ENCODE measurements around the gene SLIT3. TPM values are rescaled to one million over a fixed set of nuclear protein-coding genes. Genes with fewer than 3 reads are reported as not detected.

The SLIT3 gene
- total RNA-seq, 2 experiments from 2014 or later: 0.30 to 0.43 TPM

DNA sequence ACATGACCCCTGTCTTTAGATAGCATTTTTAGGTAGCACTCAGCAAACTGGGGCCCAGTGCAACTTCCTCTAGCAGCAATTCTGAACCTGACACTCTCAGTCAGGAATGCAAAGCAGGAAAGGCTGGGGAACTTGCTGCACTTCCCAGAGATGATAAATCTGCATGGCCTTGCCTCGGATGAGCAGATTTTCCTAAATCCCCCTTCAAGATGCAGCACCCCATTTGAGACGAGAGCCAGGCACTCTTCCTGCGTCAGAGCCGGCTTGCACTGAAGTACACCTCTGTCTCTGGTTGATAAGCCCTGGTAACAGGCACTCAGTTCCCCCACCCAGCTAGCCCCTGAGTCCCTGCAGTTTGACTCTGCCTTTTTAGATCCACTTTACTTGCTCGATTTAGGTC lies 425.1 kb downstream of the SLIT3 start:
- H3K4me1 Mint-ChIP-seq (ENCODE audit: low read depth): no peaks in the 10 kb centered on the region
- no peaks in the 10 kb centered on the region for H3K9me3 Mint-ChIP-seq
- H3K36me3 Mint-ChIP-seq (ENCODE audit: low read depth): no peaks in the 10 kb centered on the region
- H3K27me3 Mint-ChIP-seq (ENCODE audit: low read depth): peaks cover 25% of the 10 kb centered on the region
- CTCF ChIA-PET: no interaction called here
- intact Hi-C loops (cut with micrococcal nuclease): loop anchor here (10.0 kb wide), 1 partner anchor 131 kb away; no protein-coding TSS in a partner anchor
- H3K27ac Mint-ChIP-seq: no peak overlapping the region
- no peak overlapping the region for H3K4me3 Mint-ChIP-seq
- DNase-seq: no peak

DNA sequence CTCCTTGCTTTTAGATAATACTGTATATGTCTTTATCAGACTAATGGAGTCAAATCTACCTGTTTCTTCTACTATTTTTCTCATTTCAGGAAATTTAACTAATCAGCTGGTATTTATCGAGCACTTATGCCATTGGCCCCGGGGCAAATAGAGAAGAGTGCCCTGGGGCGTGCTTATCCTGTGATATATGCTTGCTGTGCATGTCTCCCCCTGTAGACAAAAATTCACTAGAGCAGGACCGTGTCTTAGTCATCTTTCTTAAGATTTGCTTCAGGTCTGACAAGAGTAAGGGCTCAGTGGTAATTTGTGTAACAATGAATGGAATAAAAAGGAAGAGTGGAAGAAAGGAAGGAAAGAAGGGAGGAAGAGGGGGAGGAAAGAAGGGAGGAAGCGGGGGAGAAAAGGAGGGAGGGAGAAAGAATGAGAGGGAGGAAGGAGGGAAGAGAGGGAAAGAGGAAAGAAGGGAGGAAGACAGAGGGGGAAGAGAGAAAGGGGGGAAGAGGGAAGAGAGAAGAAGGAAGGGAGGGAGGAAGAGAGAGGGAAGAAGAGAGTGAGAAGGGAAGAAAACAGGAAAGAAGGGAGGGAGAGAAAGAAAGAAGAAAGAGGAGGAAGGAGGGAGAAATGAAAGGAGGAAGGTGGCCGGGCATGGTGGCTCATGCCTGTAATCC lies 426.1 kb downstream of the SLIT3 start:
- no peaks in the 10 kb centered on the region for H3K36me3 Mint-ChIP-seq (ENCODE audit: low read depth)
- no peak overlapping the region for H3K27ac Mint-ChIP-seq
- intact Hi-C loops (cut with micrococcal nuclease): loop anchor here (10.0 kb wide), 1 partner anchor 130 kb away; no protein-coding TSS in a partner anchor
- H3K4me1 Mint-ChIP-seq (ENCODE audit: low read depth): no peaks in the 10 kb centered on the region
- H3K9me3 Mint-ChIP-seq: no peaks in the 10 kb centered on the region
- H3K4me3 Mint-ChIP-seq: no peak overlapping the region
- peaks cover 29% of the 10 kb centered on the region for H3K27me3 Mint-ChIP-seq (ENCODE audit: low read depth)
- DNase-seq: no peak
- CTCF ChIA-PET: no interaction called here

DNA sequence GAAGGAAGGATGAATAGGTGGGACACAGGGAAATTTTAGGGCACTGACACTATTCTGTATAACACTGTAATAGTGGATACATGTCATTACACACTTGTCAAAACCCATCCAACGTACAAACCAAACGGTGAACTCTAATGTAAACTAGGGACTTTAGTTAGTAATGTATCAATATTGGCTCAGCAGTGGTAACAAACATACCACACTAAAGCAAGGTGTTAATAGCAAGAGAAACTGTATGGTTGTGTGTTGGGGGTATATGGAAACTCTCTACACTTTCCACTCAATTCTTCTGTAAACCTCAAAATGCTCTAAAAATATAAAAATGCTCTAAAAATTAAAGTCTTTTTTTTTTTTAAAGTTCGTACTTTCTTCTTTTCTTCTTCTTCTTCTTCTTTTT lies 428.7 kb downstream of the SLIT3 start:
- H3K36me3 Mint-ChIP-seq (ENCODE audit: low read depth): no peaks in the 10 kb centered on the region

DNA sequence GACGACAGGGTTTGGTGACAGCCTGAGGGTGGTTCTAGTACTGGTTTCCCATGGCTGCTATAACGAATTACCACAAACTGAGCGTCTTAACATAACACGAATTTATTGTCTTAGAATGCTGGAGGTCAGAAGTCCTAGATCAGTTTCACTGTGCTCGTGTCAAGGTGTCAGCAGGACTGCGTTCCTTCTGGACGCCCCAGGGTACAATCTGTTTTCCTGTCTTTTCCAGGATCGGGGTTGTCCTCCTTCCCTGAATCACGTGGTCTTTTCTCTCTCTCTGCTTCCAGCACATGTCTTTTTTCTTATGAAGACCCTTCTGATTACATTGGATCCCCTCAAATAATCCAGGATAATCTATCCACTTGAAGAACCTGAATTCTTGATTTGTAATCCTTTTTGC lies 430.0 kb downstream of the SLIT3 start:
- CTCF ChIA-PET: no interaction called here
- H3K4me3 Mint-ChIP-seq: no peak overlapping the region
- H3K36me3 Mint-ChIP-seq (ENCODE audit: low read depth): no peaks in the 10 kb centered on the region
- peaks cover 18% of the 10 kb centered on the region for H3K27me3 Mint-ChIP-seq (ENCODE audit: low read depth)
- no peak overlapping the region for H3K27ac Mint-ChIP-seq
- no peaks in the 10 kb centered on the region for H3K4me1 Mint-ChIP-seq (ENCODE audit: low read depth)
- intact Hi-C loops (cut with micrococcal nuclease): loop anchor here (10.0 kb wide), 1 partner anchor 126 kb away; no protein-coding TSS in a partner anchor
- no peak for DNase-seq
- no peaks in the 10 kb centered on the region for H3K9me3 Mint-ChIP-seq

More for the DNA sequence above, 428.7 kb downstream of the SLIT3 start:
- Mint-ChIP-seq H3K9me3 (no peaks in the 10 kb centered on the region), H3K4me3 (no peak overlapping the region), H3K27ac (no peak overlapping the region), H3K27me3 (ENCODE audit: low read depth) (peaks cover 27% of the 10 kb centered on the region), H3K4me1 (ENCODE audit: low read depth) (no peaks in the 10 kb centered on the region)
- no peak for DNase-seq
- CTCF ChIA-PET: no interaction called here
- intact Hi-C loops (cut with micrococcal nuclease): loop anchor here (10.0 kb wide), 1 partner anchor 127 kb away; no protein-coding TSS in a partner anchor

DNA sequence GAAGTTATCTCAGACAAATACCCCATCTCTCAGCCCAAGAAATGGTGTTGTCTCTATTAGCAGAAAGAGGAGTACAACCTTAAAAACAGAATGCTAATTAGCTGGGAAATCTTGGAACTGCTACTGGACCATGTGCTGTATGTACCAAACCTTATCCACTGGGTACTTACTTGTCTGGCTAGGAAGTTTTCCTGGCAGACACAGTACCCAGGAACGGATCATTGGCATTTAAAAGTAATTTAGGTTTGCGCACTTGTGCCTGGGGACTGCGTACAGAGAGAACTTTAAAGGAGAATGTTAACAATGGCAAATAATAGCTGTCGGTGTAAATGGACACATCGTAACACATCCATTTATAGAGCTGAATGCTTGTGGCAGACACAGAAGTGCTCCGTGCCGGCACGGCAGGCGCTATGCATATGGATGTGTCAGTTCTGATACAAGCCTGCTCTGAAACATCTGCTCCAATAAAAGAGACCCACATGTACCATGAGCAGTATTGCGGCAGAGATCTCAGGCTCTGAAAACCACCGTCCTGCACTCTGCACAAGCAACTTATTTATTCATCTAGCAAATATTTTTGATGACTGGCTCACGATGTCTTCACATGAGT lies 431.2 kb downstream of the SLIT3 start:
- Mint-ChIP-seq H3K4me3 (no peak overlapping the region), H3K27me3 (ENCODE audit: low read depth) (peaks cover 14% of the 10 kb centered on the region), H3K36me3 (ENCODE audit: low read depth) (no peaks in the 10 kb centered on the region), H3K4me1 (ENCODE audit: low read depth) (no peaks in the 10 kb centered on the region), H3K9me3 (no peaks in the 10 kb centered on the region), H3K27ac (no peak overlapping the region)
- no peak for DNase-seq
- CTCF ChIA-PET: no interaction called here
- intact Hi-C loops (cut with micrococcal nuclease): loop anchor here (10.0 kb wide), 1 partner anchor 125 kb away; no protein-coding TSS in a partner anchor

DNA sequence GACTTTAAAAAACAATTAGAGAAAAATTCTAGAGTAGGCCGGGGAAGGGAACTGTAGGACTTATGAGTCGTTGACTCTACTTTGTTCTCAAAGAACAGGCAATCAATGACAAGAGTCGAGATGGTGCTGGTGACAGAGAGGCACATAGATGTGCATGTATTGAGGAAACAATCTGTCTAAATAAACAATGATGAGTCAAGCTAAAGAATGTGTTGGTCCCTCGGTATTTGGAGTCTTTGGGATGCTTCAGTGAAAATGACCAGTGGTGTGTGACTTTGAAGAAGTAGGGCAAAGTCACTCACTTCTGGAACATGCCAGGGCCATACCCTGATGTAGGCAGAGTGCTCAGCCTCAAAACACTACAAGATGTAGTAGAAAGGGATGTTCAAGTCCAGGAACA lies 433.7 kb downstream of the SLIT3 start:
- H3K36me3 Mint-ChIP-seq (ENCODE audit: low read depth): no peaks in the 10 kb centered on the region
- no peaks in the 10 kb centered on the region for H3K4me1 Mint-ChIP-seq (ENCODE audit: low read depth)
- intact Hi-C loops (cut with micrococcal nuclease): no loop called here
- no peak overlapping the region for H3K27ac Mint-ChIP-seq
- no peak for DNase-seq
- H3K4me3 Mint-ChIP-seq: no peak overlapping the region
- no peaks in the 10 kb centered on the region for H3K9me3 Mint-ChIP-seq
- H3K27me3 Mint-ChIP-seq (ENCODE audit: low read depth): peaks cover 8% of the 10 kb centered on the region
- CTCF ChIA-PET: interaction anchor here (0.6 kb wide), 1 partner anchor 166 kb away, joined by 3 read pairs; no protein-coding TSS in a partner anchor

DNA sequence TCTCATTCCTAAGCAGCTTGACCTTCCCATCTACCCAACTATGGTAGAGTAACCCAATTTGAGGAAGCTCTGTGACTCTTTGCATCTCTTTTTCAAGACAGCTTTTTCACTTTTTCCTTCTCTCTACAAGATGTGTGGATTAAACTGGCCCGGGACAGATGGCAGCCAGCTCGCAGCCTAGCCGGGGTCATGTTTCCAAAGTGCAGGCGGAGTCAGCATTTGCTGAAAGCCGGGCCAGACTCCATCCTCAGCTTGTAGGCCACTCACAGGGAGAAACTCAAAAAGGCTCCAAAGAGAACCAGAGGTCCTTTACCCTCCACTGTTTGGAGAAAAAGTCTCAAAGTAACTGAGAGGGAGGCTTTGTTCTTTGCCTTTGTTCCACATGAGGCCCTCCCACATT lies 435.0 kb downstream of the SLIT3 start:
- CTCF ChIA-PET: no interaction called here
- H3K27ac Mint-ChIP-seq: no peak overlapping the region
- H3K4me3 Mint-ChIP-seq: no peak overlapping the region
- H3K36me3 Mint-ChIP-seq (ENCODE audit: low read depth): no peaks in the 10 kb centered on the region
- DNase-seq: no peak
- no peaks in the 10 kb centered on the region for H3K4me1 Mint-ChIP-seq (ENCODE audit: low read depth)
- H3K27me3 Mint-ChIP-seq (ENCODE audit: low read depth): peaks cover 4% of the 10 kb centered on the region
- no peaks in the 10 kb centered on the region for H3K9me3 Mint-ChIP-seq
- intact Hi-C loops (cut with micrococcal nuclease): no loop called here

DNA sequence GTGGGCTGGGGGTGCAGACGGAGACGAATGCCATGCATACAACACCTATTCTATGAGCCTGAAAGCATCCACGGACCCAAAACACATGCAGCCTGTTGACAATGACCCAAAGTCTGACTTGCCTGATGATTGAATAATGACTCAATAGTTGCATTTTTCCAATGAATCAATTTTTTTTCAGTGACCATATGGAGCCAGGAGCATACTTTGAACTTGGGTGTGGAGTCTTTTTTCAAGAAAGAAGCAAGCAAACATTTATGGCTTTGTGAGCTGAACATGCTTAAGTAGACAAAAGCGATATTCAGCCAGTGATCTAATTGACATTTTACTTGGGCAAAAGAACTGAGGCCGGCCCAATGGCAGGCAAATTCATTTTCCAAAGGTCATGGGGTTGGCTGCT lies 437.9 kb downstream of the SLIT3 start:
- DNase-seq: no peak
- H3K36me3 Mint-ChIP-seq (ENCODE audit: low read depth): no peaks in the 10 kb centered on the region
- H3K4me1 Mint-ChIP-seq (ENCODE audit: low read depth): no peaks in the 10 kb centered on the region
- peaks cover 5% of the 10 kb centered on the region for H3K27me3 Mint-ChIP-seq (ENCODE audit: low read depth)
- intact Hi-C loops (cut with micrococcal nuclease): no loop called here
- no peaks in the 10 kb centered on the region for H3K9me3 Mint-ChIP-seq
- H3K4me3 Mint-ChIP-seq: no peak overlapping the region
- H3K27ac Mint-ChIP-seq: no peak overlapping the region
- CTCF ChIA-PET: no interaction called here

DNA sequence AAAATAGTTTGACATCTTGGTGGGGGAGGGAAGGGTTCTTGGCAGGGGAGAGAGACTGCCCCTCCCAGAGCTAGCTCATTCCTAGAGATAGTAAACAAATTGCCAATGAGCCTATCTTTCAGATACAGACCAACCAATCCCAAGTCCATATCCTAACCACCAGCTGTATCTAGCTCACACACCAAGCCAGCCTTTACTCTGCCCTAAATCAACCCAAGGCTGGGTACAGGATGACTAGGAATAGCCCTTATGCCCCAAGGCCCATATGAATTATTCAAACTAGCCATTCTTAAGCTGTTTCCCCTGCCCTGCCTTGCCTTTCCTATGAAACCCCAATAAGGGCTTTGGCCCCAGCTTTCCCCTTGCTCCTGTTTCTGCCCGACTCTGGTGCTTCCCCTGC lies 440.4 kb downstream of the SLIT3 start:
- no peak for DNase-seq
- Mint-ChIP-seq H3K27ac (no peak overlapping the region), H3K4me1 (ENCODE audit: low read depth) (no peaks in the 10 kb centered on the region), H3K9me3 (no peaks in the 10 kb centered on the region), H3K36me3 (ENCODE audit: low read depth) (no peaks in the 10 kb centered on the region), H3K27me3 (ENCODE audit: low read depth) (peaks cover 10% of the 10 kb centered on the region), H3K4me3 (no peak overlapping the region)
- CTCF ChIA-PET: no interaction called here
- intact Hi-C loops (cut with micrococcal nuclease): no loop called here

DNA sequence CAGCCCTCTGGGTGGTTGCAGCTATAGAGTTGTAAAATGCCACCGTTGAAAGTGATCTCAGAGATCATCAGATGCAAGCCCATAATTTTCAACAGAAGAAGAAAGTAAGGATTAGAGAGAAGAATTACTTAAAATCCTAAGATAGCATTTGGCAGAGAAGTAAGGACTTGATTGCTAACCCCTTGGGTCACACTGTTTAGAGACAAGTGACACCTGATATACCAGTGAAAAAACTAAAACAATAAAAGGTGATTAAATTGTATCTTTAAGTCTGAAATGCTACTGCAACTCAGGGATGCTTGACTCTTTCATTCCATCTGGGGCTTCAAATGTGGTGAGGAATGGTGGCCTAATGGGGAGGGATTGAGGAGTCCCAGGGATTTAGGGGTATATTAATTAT lies 440.9 kb downstream of the SLIT3 start:
- Mint-ChIP-seq H3K36me3 (ENCODE audit: low read depth) (no peaks in the 10 kb centered on the region), H3K4me3 (no peak overlapping the region), H3K4me1 (ENCODE audit: low read depth) (no peaks in the 10 kb centered on the region), H3K27ac (no peak overlapping the region), H3K27me3 (ENCODE audit: low read depth) (peaks cover 14% of the 10 kb centered on the region), H3K9me3 (no peaks in the 10 kb centered on the region)
- no peak for DNase-seq
- CTCF ChIA-PET: no interaction called here
- intact Hi-C loops (cut with micrococcal nuclease): no loop called here

DNA sequence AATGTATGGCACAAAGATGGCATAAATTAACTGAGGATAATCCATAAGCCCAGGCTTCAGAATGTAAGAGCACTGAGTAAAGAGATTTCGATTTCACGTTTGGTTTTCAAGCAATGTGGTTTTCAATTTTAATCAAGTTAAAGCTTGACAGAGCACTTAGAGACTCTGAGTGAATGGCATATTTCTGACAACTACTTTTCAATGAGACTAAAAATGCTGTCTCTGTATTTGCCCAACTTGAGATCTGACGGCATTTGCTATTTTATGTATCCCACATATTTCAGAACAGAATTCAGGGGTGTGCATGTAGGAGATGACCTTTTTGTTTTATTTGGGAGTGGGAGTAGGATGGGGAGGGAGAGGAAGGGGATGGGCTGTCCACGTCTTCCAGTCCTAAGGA lies 441.5 kb downstream of the SLIT3 start:
- DNase-seq: no peak
- Mint-ChIP-seq H3K9me3 (no peaks in the 10 kb centered on the region), H3K4me3 (no peak overlapping the region), H3K27ac (no peak overlapping the region), H3K36me3 (ENCODE audit: low read depth) (no peaks in the 10 kb centered on the region), H3K4me1 (ENCODE audit: low read depth) (no peaks in the 10 kb centered on the region), H3K27me3 (ENCODE audit: low read depth) (peaks cover 20% of the 10 kb centered on the region)
- intact Hi-C loops (cut with micrococcal nuclease): no loop called here
- CTCF ChIA-PET: no interaction called here

DNA sequence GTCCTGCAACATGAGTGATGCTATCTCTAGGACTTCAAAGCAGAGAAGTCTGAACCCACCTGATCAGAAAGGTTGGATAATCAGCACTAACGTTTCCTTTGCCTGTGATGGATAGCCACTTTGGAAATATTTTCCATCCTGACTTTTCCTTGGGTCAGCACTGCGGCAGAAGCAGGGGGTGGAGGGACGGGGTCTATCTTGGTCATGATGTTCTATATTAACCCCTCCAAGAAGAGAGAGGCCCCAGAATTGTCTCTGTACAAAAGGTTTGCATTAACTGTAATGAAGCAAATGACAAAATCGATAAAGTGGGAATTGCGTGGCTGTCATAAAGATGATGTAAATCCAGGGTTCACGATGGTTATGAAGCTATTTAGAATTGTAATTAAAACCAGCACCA lies 441.9 kb downstream of the SLIT3 start:
- intact Hi-C loops (cut with micrococcal nuclease): no loop called here
- peaks cover 21% of the 10 kb centered on the region for H3K27me3 Mint-ChIP-seq (ENCODE audit: low read depth)

DNA sequence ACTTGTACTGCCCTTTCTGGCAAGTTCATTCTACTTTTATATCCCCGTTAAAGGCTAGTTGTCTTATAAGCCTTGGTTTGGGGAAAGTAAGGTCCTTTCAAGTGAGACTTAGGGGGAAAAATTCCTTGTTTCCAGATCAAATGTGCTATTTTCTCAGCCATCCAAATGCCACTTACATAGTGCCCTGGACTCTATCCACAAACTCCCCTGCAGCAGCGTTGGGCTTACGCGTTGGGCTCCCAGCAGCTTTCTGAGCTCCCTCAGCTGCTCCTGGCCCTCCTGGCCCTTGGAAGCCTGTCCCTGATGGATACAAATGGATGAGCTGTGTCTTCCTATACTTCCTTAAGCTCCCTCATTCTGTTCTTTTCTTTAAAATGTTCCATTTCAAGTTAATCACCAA lies 442.6 kb downstream of the SLIT3 start:
- H3K4me1 Mint-ChIP-seq (ENCODE audit: low read depth): no peaks in the 10 kb centered on the region
- intact Hi-C loops (cut with micrococcal nuclease): no loop called here
- CTCF ChIA-PET: no interaction called here

More for the DNA sequence above, 441.9 kb downstream of the SLIT3 start:
- Mint-ChIP-seq H3K4me3 (no peak overlapping the region), H3K9me3 (no peaks in the 10 kb centered on the region), H3K4me1 (ENCODE audit: low read depth) (no peaks in the 10 kb centered on the region), H3K27ac (no peak overlapping the region), H3K36me3 (ENCODE audit: low read depth) (no peaks in the 10 kb centered on the region)
- DNase-seq: no peak
- CTCF ChIA-PET: no interaction called here

More for the DNA sequence above, 442.6 kb downstream of the SLIT3 start:
- DNase-seq: no peak
- H3K4me3 Mint-ChIP-seq: no peak overlapping the region
- H3K27ac Mint-ChIP-seq: no peak overlapping the region
- H3K27me3 Mint-ChIP-seq (ENCODE audit: low read depth): peaks cover 21% of the 10 kb centered on the region
- no peaks in the 10 kb centered on the region for H3K9me3 Mint-ChIP-seq
- no peaks in the 10 kb centered on the region for H3K36me3 Mint-ChIP-seq (ENCODE audit: low read depth)

Measured in activated naive CD4-positive, alpha-beta T cell treated with anti-CD3 and anti-CD28 coated beads for 36 hours (primary cell).